HG03064 (cell line): ENCODE results near the gene COX4I1.

Experiments used
- ATAC-seq: cut with Tn5 transposase; IDR thresholded peaks from one replicate; pipeline ENCODE4 v1.9.1; 2021; ENCODE audit warnings: low read depth; ENCODE audit not compliant: unreplicated experiment

COX4I1 gene

DNA sequence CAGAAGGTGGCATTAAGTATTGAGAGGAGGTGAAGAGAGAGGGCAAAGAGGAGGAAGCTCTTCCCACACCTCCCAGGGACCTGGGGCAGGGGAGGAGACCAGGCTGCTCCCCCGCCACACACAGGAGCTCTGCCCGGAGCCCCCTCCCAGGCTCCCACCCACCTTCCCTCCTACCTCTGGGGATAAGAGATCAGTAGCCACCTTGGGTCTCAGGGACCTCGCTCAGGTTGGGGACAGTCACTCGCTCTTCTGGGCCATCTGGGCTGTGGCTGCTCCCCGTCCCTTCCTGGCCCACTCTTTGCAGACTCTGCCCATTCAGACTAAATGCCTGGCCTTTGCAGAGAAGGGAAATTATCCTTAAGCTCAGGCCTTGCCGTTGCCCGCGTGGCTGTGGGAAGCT lies 33.7 kb upstream of the COX4I1 start:
- no peak for ATAC-seq

DNA sequence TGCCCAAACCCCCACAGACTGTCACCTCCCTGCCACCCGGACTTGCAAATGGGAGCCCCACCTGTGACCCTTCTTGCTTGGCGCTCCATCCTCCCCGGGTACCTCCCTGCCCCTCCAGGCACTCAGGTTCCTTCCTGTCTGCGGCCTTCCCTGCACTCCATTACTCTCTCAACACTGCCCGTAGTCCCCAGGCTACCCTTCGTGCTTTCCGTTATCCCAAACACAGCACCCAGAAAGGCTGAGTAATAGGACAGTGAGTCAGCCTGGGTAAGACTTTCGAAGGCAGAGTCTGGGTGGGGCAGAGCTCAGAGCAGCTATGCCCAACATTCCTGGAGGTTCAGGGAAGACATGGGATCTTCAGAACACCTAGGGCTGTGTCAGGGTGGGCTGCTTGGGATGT lies 32.0 kb upstream of the COX4I1 start:
- ATAC-seq = no peak

DNA sequence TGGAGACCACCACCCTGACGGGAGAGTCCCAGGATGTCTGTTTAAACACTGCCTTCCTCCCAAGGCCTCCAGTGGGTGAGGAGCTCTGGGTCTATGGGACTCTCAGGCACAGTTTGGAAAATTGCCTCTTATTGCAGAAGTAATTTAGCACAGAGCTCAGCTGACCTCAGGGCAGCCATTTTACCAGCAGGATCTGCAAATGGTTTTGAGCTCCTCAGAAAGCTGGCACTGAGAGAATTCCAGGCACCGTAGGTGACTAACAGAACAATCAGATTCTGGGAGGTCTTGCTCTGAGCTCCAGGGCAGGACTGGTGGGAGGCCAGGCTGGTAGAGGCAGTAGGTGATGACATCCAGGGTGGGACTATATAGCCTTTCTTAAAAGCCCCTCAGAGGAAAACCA lies 31.3 kb upstream of the COX4I1 start:
- ATAC-seq = no peak

DNA sequence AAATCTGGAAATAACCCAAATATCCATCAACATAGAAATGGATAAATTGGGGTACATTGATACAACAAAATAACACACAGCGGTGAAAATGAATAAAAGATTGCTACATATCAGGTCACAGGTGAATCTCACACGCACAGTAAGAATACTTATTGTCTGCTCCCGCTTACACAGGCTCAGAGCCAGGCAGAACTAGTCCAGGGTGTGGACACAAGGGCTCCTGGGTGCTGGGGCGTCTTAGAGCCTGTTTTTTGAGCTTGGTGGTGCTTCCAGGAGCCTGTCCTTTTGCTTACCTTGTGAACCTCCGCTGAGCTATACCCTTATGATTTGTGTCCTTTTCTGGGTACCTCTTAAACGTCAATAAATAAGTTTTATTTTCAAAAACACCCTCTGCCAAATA lies 28.8 kb upstream of the COX4I1 start:
- ATAC-seq = no peak

DNA sequence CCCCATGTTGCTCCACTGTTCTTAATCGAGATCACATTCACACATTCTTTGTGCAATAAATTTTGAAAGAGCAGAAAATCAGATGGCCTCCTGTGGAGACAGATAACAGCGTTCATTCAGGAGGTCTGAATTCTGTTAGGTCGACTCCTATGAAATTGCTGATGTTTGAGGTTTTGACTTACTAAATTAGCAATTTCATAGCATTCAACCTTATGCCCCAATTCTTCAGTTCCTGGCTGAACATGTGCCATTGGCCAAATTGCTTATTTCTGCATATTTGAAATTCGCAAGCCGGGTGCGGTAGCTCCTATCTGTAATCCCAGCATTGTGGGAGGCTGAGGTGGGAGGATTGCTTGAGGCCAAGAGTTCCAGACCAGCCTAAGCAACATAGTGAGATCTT lies 26.5 kb upstream of the COX4I1 start:
- no peak for ATAC-seq

DNA sequence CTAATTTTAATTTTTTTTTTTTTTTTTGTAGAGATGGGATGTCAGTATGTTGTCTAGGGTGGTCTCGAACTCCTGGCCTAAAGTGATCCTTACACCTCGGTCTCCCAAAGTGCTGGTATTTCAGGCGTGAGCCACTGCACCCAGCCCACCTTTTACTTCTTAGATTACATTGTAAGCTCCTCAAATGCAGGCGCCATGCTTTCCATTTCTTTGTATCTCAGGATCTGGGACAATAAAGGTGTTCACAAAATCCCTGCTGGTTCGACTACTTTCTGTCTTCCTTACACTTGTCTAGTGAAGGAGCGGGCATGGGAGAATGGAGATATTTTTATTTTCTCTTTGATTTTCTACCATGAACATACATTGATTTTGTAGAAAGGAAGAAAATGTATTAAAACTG lies 25.4 kb upstream of the COX4I1 start:
- ATAC-seq = no peak

DNA sequence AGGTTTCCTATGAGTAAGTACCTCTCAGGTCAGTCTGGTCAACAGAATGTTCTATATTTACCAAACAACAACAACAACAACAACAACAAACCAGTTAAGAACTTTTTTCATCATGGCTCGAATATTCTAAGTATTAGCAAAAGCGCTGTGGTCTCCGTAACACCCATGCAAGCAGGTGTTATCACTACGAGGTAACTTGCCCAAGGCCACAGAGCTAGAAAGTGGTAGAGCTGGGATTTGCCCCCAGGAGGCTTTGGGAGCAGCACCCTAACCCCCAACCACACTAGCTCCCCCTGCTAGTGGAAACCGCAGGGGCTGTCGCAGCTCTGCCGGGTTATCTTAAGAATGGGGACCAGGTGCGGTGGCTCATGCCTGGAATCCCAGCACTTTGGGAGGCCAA lies 24.7 kb upstream of the COX4I1 start:
- no peak for ATAC-seq

DNA sequence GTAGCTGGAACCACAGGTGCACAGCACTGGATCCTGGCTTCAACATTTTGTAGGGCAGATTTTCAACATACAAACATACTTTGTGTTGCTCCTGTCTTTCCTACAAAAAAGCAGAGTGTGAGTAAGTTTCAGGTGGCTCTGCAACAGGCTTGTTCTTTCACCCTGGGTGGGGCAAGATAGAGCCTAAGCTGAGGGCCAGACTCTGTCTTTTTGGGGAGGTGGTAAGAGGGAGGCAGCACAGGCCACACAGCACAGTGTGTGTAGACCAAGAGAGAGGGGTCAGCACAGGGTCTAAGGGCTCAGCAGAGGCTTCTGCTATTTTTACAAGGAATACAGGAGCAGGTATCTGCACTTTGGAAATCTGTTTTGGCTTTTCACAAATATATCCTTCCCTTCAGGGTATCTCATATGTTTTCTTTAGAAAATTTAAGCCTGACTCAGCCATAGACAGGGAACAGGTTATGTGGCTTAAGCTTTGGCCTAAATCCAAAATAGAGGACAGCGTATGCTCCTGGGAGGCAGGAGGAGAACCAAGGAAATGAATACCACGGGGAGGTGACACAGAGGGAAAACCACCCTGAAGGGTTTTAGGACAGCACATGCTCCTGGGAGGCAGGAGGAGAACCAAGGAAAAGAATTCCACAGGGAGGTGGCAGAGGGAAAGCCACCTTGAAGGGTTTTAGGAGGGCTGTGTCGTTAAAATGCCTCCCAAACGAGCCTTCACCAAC lies 21.7 kb upstream of the COX4I1 start:
- no peak for ATAC-seq

DNA sequence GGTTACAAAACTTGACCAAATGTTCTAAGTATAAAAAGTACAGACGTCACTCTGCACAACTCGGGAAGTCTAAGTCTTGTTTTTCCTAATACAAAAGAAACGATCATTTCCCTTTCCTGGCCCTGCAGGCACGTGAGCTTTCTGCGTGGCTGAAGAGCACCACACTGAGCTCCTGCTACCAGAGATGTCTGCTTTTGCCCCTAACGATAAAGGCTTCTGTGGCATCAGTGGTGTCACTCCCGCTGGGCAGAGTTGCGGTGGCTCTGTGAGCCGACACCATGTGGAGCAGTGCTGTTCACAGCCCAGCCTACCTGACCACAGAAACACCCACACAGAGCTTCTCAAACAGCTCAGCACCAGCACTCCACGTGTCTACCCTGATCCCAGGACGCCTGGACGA lies 20.6 kb upstream of the COX4I1 start:
- ATAC-seq = no peak

DNA sequence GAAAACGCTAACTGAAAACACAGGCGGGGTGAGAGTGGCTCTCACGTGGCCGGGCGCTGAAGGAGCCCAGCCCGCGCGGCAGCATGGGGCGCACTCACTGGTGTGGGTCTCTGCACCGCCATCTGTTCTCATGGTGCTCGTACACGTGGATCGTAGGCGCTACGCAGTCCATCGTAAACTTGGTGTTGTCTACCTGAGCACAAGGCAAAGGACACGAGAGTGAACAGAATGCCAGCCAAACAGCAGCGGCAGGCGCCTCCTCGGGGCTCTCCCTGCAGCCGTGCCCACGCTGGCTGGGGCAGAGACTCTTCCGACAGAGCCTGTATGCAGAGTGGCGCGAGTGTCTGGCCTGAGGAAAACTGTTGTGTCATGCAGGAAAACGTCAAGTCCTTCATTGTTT lies 19.2 kb upstream of the COX4I1 start:
- no peak for ATAC-seq

DNA sequence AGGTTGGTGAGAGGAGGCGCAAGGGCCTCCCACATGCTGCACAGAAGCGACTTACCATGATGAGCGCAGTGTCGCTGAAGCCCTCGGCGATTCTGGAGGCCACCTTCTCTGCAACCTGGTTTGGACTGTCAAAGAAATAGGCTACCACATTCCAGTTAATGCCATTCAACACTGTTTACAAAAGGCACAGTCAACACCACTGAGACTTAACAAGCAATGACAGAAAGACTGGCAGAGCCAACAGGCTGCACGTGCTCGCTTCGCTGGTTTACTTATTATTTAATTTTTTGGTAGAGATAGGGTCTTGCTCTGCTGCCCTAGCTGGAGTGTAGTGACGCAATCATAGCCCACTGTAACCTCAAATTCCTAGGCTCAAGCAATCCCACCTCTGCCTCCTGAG lies 18.3 kb upstream of the COX4I1 start:
- ATAC-seq = no peak

DNA sequence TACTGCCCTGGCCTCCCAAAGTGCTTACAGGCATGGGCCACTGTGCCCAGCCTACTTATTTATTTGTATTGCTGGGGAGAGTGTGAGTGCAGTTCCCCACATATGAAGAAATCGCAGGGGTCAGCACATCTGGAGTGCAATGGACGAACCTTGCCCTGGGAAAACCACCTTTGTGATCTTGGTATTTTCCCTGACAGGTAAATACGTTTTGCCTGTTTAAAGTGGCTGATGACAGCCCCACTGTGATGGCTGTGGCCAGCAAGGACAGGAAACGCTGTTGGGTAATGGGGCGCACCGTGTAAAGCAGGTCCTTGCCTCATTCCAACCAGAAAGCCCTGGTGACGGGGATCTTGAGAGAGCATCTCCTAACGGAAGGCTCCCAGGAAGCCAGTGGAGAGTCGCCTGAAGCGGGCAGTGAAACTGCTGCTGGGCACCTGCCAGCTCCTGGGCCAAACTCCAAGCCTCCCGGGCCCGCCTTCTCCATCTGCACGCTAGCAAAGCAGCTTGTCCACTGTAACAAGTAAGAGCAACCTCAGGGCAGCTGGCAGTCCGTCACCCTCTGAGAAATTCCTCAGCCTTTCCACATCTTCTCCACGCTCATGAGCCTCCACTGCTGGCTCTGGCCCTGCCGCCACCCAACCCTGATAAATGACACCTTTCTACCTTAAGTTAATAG lies 17.7 kb upstream of the COX4I1 start:
- no peak for ATAC-seq

DNA sequence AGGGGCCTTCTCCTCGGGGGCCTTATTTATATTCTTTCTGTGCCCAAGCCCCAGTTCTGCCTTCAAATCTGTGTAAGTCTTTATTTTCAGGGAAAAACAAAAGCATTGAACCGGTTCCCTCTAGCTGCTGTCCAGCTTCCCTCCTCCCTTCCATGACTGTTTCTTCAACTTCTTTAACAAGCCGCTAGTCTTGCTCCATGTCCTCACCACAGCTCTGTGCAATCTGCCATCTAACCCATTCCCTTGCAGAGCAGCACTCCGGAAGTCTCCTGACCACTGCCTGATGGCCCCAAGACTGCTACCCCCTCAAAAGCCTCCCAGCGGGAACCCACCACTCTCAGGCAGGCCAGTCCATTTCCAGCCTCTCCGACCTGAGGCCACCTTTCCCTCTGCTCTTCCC lies 17.0 kb upstream of the COX4I1 start:
- ATAC-seq = no peak

DNA sequence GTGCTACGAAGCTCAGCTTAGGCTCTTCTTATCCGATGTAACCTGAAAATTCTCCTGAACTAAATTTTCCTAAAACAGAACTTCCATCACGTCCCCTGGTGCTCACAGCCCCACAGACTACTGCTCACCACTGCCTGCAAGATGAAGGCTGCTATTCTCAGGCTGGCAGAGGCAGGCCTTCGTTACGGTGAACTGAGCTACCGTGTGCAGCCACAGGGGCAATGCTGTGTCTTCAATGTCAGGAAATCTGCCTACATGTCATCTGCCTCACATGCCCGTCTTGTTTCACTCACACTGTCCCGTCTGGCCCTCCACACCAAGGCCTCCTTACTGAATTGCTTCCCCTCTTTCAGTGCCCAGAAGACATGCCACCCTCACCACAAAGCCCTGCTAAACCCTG lies 16.1 kb upstream of the COX4I1 start:
- no peak for ATAC-seq

DNA sequence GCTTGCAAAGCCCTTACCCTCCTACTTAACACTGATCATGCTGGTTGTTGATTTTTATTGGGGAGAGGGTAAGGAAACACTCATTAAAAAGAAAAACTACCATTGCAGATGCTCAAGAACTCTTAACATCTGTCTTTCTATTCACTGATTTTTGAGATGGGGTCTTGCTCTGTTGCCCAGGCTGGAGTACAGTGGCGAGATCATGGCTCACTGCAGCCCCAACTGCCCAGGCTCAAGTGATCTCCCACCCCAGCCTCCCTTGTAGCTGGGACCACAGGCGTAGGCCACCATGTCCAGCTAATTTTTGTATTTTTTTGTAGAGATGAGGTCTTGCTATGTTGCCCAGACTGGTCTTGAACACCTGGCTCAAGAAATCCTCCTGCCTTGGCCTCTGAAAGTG lies 14.7 kb upstream of the COX4I1 start:
- ATAC-seq = no peak

DNA sequence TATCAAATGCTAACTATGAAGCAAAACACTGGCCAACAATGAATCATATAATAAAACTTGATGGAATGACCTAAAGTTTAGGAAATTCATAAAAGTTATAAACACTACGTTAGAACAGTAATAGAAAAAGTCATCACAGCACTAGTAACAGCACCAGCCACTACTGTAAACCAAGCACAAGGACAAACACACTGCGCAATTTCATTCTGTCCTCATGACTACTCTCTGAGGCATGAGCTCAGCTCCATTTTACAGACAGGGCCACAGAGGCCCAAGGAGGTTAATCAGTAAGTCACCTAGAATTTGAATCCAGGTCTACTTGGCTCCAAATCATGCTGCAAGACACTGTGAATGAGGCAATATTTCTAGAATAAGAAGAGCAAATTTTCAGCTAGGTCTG lies 13.6 kb upstream of the COX4I1 start:
- no peak for ATAC-seq

DNA sequence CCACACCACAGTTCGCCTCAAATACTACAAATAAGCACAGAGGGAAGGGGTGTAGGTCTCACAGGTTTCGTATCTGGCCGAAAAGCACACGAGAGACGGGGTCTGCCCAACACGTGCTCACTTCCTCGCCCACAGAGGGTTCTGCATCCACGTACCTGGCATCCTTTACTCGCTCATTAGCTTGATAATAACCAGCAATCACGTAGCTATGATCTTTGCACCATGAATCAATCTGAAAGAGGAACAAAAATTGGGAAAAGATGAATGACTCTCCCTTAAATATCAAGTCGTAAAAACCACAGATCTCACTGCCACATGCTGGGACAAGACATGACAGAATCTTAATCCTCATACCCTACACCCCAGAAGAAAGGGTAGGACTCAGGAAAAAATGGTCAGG lies 10.7 kb upstream of the COX4I1 start:
- ATAC-seq = no peak

DNA sequence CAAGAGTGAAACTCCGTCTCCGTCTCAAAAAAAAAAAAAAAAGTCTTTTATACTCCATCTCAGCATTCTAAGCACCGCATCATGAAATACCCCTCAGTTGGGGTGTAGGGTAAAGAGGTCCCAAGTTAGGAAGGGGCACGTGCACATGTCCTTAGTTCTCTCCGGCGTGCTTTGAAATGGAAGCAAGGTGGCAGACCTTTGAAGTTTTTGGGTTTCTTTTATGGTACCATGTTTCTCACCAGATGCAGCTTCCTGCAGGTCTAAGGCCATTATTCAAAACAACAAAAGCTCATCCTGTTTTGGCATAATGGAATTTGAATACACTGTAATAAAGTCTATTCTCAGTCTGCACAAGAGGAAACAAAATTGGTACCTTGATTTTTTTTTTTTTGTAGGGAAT lies 9.7 kb upstream of the COX4I1 start:
- ATAC-seq = no peak

DNA sequence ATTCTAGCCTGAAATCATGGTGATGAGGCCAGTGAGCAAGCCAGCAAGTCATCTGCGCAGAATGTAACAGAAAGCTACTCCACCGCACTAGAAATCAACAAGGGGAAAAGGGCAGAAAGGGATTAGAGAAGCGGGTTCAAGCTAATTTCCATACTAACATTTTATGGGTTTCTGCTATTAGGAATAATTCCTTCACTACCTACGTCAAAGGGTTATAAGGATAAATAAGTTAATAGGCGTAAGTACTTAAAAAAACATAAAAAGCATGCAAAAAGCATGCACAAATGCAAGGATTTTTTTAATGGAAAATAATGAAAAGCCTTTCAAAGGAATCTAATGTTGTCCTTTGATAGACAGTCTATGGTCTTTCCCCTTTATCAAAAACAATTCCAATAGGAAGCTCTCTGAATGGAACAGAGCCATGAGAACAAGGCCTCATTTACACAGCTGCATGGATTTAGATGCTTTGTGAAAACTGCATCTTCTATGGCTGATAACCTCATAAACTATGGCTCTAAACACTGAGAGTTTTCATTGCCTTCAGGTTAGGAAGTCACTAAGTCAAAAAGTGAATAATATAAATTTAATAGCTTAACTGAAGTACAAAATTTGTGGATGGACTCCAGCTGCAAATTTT lies 5.7 kb upstream of the COX4I1 start:
- no peak for ATAC-seq

DNA sequence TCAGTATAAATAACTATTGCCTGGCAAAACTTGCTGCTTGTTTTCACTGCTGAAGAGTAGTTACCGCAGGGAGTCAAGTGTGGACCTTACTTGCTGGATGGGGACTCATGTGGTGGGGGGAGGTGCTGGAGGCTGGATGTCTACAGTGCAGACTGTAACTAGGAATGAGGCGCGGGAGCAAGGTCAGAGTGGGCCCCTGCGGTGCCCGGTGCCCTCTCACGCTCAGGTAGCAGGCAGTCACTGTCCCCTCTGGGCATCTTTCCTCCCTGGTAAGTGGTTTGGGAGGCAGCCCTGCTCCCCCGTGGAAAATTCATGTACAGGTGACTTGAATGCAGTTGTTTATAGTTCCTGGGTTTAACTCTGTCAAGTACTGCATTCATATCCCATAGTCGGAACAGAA lies 4.8 kb upstream of the COX4I1 start:
- no peak for ATAC-seq

DNA sequence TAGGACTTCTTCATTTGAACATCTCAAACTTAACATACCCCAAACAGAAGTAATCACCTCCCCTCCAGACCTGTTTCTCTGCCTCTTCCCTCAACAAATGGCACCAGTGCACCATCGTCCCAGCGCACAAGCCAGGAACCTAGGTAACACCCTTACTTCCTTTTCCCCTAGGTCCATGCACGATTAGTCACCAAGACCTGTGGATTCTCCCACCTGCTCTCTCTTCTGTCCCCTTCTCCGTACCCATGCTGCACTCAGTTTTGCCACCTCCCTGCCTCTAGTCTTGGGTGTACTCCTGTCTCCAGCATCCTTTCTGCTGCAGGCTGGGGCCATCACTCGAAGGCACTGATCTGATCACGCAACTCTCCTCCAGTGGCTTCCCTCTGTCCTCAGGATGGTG lies 3.3 kb upstream of the COX4I1 start:
- no peak for ATAC-seq

DNA sequence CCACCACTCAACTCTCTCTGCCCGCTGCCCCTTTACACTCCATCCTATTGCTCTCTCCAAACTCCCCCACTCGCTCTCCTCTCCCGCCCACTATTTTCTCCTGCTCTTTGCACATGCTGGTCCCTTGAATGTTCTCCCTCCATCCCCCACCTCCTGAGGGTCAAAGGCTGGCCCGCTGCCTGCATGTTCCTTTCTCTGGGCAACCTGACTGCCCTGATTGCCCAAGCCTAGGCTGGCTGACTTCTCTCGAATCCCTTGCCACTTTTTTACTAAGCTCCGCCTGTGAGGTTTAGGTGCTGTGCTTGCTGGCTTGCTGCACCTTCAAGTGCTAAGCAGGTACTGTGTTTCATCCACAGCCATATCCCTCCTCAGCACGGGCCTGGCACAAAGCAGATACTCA lies 2.9 kb upstream of the COX4I1 start:
- no peak for ATAC-seq
